ENCODE data around the gene RAB3IP.

The RAB3IP gene

GRCh38 chr12:69872804-69873203 lies 134.1 kb downstream of the RAB3IP start:
- peak overlapping the region; percentile 53 for H3K27ac ChIP-seq (ENCODE audit: poor library complexity, severe bottlenecking)
- no peaks in the 10 kb centered on the region for H3K27me3 ChIP-seq (ENCODE audit: insufficient read depth, poor library complexity, severe bottlenecking)
- DNase-seq (ENCODE audit: low spot score) (no peak), ATAC-seq (ENCODE audit: low read depth) (peak; percentile 59; the same call in 1 of the 3 replicates)
- no peaks in the 10 kb centered on the region for H3K36me3 ChIP-seq (ENCODE audit: low read depth)
- H3K4me1 ChIP-seq (ENCODE audit: insufficient read depth, poor library complexity, severe bottlenecking), result peaks cover 14% of the 10 kb centered on the region
- no peak for TF ChIP-seq CTCF (IDR thresholded peaks at IDR 0.05; ENCODE audit: poor library complexity, severe bottlenecking)
- no peaks in the 10 kb centered on the region for H3K9me3 ChIP-seq (ENCODE audit: severe bottlenecking)
- H3K4me3 ChIP-seq (ENCODE audit: severe bottlenecking), result no peak overlapping the region
